ENCODE measurements around the gene KNCN.

The KNCN gene

GRCh38 chr1:46529031-46529630, 22.3 kb downstream of the KNCN start:
- no peak for TF ChIP-seq CTCF (IDR thresholded peaks at IDR 0.05; ENCODE audit: low read depth, low read length)
- no peak for TF ChIP-seq EZH2phosphoT487 (IDR thresholded peaks at IDR 0.05; ENCODE audit: low read depth)
- no peak overlapping the region for H3K9ac ChIP-seq (ENCODE audit: low read length)
- no peaks in the 10 kb centered on the region for H3K79me2 ChIP-seq (ENCODE audit: low read length)
- H2AFZ ChIP-seq (ENCODE audit: low read depth, low read length), result no peak overlapping the region
- peaks cover 27% of the 10 kb centered on the region for H3K27me3 ChIP-seq (ENCODE audit: low read depth, low read length)
- no peak overlapping the region for H3K4me2 ChIP-seq (ENCODE audit: low read length)
- H3K4me3 ChIP-seq (ENCODE audit: low read length), result no peak overlapping the region
- no peaks in the 10 kb centered on the region for H3K9me3 ChIP-seq (ENCODE audit: insufficient read depth, low read length)
- peaks cover 11% of the 10 kb centered on the region for H3K4me1 ChIP-seq (ENCODE audit: low read length)
- H3K27ac ChIP-seq (ENCODE audit: low read length), result no peak overlapping the region
- no peaks in the 10 kb centered on the region for H4K20me1 ChIP-seq (ENCODE audit: insufficient read depth, low read length)
- H3K36me3 ChIP-seq (replicated peaks; ENCODE audit: low read depth, low read length), result no peaks in the 10 kb centered on the region

GRCh38 chr1:46528297-46528955, 23.0 kb downstream of the KNCN start:
- Histone ChIP-seq H3K27me3 (ENCODE audit: low read depth, low read length) (peaks cover 21% of the 10 kb centered on the region), H3K9ac (ENCODE audit: low read length) (no peak overlapping the region), H3K4me2 (ENCODE audit: low read length) (peak overlapping the region; percentile 39), H3K79me2 (ENCODE audit: low read length) (no peaks in the 10 kb centered on the region), H3K4me3 (ENCODE audit: low read length) (0 out of 2 replicates have a peak overlapping the region, but pooled peaks have one; percentile 12), H2AFZ (ENCODE audit: low read depth, low read length) (peak overlapping the region; percentile 79), H3K27ac (ENCODE audit: low read length) (no peak overlapping the region), H3K9me3 (ENCODE audit: insufficient read depth, low read length) (no peaks in the 10 kb centered on the region), H3K4me1 (ENCODE audit: low read length) (peaks cover 6% of the 10 kb centered on the region), H4K20me1 (ENCODE audit: insufficient read depth, low read length) (no peaks in the 10 kb centered on the region), H3K36me3 (replicated peaks; ENCODE audit: low read depth, low read length) (no peaks in the 10 kb centered on the region)
- no peak for TF ChIP-seq CTCF (IDR thresholded peaks at IDR 0.05; ENCODE audit: low read depth, low read length)
- no peak for TF ChIP-seq EZH2phosphoT487 (IDR thresholded peaks at IDR 0.05; ENCODE audit: low read depth)

GRCh38 chr1:46527474-46528296, 23.8 kb downstream of the KNCN start:
- H3K4me3 ChIP-seq (ENCODE audit: low read length), result 0 out of 2 replicates have a peak overlapping the region, but pooled peaks have one; percentile 12
- TF ChIP-seq EZH2phosphoT487 (IDR thresholded peaks at IDR 0.05; ENCODE audit: low read depth), result no peak
- TF ChIP-seq CTCF (IDR thresholded peaks at IDR 0.05; ENCODE audit: low read depth, low read length), result peak; percentile 80
- H2AFZ ChIP-seq (ENCODE audit: low read depth, low read length), result peak overlapping the region; percentile 79; the same call in 1 of the 2 replicates
- H3K79me2 ChIP-seq (ENCODE audit: low read length), result no peaks in the 10 kb centered on the region
- H3K4me2 ChIP-seq (ENCODE audit: low read length), result peak overlapping the region; percentile 39
- H4K20me1 ChIP-seq (ENCODE audit: insufficient read depth, low read length), result no peaks in the 10 kb centered on the region
- peaks cover 6% of the 10 kb centered on the region for H3K4me1 ChIP-seq (ENCODE audit: low read length)
- no peak overlapping the region for H3K9ac ChIP-seq (ENCODE audit: low read length)
- H3K27me3 ChIP-seq (ENCODE audit: low read depth, low read length), result peaks cover 21% of the 10 kb centered on the region
- H3K9me3 ChIP-seq (ENCODE audit: insufficient read depth, low read length), result no peaks in the 10 kb centered on the region
- H3K27ac ChIP-seq (ENCODE audit: low read length), result no peak overlapping the region
- H3K36me3 ChIP-seq (replicated peaks; ENCODE audit: low read depth, low read length), result no peaks in the 10 kb centered on the region
